ENCODE measurements around the gene DEFB112.

DNA sequence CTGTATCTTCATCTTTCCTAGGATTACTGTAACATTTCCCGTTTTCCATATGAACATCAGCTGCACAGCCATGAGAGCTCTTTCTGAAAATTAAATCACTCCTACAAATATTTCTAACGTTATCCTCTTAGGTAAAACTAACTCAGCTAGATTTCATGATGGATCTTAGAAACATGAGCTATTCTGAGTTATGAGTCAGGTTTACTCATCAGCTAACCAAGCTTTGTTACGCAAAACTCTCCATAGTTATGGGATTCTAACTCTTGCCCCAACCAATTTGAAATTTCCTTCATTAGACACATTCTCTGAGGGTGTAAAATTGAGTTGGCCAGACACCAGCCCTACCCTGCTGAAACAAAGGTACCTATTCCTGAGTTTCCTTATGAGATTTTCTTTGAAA is 41.9 kb downstream of the DEFB112 start:
- TF ChIP-seq, protein P1, sequence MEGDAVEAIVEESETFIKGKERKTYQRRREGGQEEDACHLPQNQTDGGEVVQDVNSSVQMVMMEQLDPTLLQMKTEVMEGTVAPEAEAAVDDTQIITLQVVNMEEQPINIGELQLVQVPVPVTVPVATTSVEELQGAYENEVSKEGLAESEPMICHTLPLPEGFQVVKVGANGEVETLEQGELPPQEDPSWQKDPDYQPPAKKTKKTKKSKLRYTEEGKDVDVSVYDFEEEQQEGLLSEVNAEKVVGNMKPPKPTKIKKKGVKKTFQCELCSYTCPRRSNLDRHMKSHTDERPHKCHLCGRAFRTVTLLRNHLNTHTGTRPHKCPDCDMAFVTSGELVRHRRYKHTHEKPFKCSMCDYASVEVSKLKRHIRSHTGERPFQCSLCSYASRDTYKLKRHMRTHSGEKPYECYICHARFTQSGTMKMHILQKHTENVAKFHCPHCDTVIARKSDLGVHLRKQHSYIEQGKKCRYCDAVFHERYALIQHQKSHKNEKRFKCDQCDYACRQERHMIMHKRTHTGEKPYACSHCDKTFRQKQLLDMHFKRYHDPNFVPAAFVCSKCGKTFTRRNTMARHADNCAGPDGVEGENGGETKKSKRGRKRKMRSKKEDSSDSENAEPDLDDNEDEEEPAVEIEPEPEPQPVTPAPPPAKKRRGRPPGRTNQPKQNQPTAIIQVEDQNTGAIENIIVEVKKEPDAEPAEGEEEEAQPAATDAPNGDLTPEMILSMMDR (conservative IDR thresholded peaks at IDR 0.05 in 1 of 2, IDR thresholded peaks at IDR 0.05 in 1 of 2; ENCODE audit: extremely low read depth in 1 of 2, insufficient read depth in 1 of 2, low read depth in 1 of 2, low read length in 2 of 2) = no peak
- TF ChIP-seq EZH2 (IDR thresholded peaks at IDR 0.05; ENCODE audit: borderline replicate concordance, low read length) = no peak

Data from mammary epithelial cell (primary cell).